Measurements from ENCODE around the gene APC2.
"Not testable (repeated sequence)": the region's sequence is repeated elsewhere in the genome, so short reads cannot be mapped to it uniquely, and the experiment has no call there.

Gene APC2

DNA sequence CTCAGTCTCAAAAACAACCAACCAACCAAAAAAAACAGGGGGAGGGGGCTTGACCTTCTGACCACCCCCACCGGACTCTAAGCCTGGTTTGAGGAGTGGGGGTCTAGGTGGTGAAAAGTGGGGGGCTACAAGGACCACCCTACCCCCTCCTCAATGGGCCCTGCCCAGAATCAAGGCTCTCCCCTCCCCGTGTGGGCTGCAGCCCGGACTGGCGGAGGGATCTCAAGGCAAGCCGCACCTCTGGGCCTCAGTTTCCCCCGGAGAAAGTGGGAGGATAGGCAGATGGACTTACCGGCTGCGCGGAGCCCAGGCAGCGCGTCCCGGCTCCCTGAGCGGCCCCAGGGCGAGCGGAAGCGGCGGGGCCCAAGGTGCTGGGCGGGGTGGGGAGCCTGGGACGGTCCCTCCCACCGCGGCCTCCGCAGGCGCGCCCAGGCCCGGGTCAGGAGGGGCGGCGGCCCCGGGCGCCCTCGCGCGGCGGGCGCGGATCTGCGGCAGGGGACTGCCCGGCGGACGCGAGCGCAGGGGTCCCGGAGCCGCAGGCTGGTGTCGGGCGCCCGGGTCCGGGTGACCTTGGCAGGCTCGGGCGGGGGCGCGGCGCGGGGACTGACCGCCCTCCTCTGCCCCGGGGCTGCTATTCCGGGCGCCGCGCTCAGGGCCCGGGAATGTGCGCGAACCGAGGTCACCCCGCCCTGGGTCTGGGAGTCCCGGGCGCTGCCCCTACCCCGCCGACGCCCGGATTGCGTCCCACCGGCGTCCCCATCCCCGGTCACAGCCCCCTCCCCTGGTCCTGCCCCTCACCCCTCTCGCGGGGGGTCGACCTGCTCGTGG, 63.0 kb downstream of the APC2 start, which contains the start of gene ADAMTSL5:
Gene ADAMTSL5 (minus strand): TSS at position 349 of the 828 bp plus-strand sequence. CDS start 2,076 bp downstream, outside the sequence.
- peak; percentile 8 for DNase-seq (ENCODE audit: low spot score)

DNA sequence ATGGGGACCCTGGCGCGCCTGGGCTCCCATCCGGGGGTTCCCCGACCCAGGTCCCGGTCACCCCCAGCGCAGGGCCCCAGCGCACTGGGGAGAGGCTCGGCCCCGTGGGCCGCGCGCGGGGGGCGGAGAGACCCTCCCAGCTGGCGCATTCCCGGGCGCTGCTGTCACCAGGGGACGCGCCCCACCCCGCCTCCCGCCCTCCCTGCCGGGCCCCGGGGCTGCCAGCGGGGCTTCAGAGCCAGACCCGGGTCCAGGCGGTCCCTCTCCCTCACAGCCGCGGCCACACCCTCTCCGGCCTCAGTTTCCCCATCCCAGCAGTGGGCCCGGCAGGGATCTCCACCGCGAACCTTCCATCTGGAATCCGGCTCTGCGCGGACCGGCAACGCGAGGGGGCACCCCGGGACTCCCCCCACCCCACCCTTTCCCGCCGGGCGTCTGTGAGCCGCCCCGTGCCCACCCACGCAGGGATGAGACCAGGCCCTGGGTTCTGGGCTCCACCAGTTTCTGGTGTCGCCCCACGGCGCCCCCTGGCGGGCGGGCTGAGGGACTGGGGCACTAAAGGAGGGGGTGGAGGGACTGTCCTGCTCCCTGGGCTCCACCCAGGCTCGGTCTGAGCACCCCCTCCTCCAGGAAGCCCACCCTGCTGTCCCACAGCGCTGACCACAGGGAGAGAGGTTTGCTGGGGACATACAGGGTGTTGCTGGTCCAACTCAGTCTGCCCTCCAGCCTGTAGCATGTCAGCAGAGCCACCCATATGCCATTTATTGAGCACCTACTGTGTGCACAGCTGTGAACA, 63.8 kb downstream of the APC2 start:
- DNase-seq (ENCODE audit: low spot score): peak; percentile 67

DNA sequence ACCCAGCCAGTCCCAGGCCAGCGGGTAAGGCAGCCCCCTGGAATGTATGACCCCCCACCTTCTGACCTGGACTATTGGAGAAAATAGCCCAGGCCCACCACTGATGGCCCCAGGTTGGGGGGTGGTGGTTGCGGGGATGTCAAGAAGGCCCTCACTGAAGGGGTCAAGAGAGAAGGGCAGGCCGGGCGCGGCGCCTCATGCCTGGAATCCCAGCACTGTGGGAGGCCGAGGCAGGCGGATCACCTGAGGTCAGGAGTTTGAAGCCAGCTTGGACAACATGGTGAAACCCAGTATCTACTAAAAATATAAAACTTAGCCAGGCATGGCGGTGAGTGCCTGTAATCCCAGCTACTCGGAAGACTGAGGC, 64.4 kb downstream of the APC2 start:
- no peak for DNase-seq (ENCODE audit: low spot score)

DNA sequence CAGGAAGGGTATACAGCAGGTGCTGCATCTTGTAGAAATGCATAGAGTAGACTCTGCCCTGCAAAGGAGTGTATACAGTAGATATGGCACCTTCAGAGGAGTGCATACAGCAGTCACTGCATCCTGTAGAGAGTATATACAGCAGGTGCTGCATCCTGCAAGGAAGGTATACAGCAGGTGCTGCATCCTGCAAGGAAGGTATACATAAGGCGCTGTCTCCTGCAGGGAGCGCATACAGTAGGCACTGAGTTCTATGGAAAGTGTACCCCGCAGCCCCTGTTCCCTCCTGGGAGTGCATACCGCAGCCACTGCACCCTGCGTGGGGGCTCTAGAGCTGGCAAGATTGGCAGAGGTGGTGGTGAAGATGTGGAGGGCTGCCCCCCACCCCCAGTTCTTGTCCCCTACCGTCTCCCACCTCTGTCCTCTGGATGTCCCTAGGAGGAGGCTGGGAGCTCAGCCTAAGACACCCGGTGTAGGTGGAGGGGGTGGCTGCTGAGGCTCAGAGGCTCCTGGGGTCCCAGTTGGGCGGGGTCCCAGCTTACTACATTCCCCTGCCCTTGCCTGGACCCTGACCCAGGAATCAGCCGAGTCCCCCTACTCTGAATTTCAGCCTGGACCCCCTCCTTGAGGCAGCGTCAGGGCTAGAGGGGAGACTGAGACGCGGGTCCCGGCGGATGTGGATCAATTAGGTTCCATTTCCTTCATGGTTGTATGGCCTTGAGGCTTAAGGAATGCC, 65.2 kb downstream of the APC2 start:
- DNase-seq (ENCODE audit: low spot score): no peak

DNA sequence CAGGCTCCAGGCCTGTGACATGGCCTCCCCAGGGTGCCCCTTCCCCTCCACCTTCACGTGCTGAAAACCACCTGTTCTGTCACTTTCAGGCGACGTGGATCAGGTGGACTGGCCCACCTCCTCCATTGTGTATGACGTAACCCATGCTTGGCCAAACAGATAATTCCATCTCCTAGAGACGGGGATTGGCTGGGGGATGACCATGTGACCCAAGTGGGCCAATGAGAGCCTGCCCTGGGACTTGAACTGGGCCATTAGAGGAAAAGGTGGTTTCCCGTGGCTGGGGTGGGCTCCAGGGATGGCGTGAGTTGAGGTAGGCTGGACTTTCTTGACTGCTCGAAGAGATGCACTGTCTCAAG, 66.5 kb downstream of the APC2 start:
- DNase-seq (ENCODE audit: low spot score): no peak

DNA sequence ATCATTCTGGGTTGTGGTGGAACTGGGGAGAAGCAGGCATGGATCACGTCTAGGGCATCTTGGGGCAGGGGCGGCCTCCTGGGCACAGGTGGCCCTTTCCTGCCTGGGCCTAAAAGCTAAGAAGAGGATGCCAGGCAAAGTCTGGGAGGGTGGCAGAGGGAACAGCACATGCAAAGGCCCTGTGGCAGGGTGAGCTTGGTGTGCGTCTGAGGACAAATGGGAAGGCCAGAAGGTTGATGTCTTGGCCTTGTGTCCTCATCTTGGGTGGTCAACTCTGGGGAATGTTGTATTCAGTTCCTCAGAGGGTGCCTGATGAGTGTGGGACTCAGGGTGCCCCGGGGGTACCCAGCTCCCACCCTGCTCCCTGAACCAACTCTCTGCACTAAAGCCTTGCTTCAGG, 68.5 kb downstream of the APC2 start:
- no peak for DNase-seq (ENCODE audit: low spot score)

DNA sequence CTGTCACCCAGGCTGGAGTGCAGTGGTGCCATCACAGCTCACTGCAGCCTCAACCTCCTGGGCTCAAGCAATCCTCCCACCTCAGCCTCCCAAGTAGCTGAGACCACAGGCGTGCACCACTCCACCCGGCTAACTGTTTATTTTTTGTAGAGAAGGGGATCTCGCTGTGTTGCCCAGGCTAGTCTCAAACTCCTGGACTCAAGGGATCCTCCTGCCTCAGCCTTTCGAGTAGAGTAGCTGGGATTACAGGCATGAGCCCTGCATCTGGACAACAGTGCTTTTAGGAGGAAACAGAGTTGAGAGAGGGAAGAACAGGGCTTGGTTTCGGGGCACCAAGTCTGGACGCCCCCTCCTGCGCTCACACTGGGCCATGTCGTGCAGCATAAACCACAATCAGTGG, 69.9 kb downstream of the APC2 start:
- not testable (repeated sequence) for DNase-seq (ENCODE audit: low spot score)

DNA sequence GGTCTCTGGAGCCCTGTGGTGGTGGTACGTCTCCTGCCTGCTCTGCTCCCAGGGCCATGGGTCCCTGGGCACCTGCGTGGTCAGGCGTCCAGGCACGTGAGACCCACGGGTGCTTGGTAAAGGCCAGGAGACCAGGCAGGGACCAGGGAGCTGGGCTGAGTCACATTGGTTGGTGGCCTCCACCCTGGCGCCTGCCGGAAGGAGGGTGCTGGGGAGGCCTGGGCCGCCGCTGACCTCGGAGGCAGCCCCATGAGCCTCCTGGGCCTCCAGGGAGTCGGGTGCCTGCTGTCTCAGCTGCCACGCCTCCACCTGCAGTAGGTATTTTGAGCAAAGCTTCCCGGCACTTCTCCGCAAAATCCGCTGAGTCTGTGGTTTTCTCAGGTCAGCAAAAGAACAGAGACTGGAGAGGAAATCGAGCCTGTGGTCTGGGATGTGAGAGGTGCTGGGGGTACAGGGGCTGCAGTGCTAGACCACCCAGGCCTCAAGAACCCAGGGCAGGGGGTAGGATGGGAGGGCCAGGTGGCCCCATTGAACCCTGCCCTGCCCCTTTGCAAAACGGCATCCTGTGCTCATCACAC, 70.4 kb downstream of the APC2 start:
- DNase-seq (ENCODE audit: low spot score): no peak

DNA sequence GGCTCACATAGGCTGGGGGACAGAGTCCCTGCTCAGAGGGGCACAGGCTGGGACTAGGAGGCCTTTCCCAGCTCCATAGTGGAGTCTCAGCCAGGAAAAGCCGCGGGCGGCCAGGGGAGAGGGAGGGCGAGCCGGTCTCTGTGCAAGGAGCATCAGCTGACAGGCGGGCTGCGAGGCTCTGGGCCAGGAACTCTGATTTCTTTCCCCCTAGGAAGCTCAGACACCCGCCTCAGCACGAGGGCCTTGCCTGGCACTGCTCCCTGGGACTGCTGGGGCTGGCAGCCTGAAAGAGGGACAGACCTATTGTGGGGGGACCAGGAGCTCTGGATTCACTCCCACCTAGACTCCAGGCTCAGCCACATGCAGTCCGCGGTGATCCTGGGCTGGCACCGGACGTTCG, 71.7 kb downstream of the APC2 start:
- DNase-seq (ENCODE audit: low spot score): no peak

DNA sequence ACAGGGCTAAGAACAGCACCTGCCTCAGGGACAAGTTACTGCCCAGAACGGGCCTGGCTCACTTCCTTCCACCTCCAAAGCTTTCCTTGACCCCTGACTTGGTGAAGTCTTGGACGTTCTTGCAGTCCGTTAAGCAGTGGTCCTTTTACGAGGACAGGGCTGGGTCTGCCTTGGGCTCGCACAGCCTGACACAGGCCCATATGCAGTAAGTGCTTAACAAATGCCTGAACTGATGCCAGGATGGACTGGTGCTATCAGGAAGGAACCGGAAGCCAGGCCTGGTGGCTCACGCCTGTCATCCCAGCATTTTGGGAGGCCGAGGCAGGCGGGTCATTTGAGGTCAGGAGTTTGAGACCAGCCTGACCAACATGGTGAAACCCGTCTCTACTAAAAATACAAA, 72.1 kb downstream of the APC2 start:
- no peak for DNase-seq (ENCODE audit: low spot score)

DNA sequence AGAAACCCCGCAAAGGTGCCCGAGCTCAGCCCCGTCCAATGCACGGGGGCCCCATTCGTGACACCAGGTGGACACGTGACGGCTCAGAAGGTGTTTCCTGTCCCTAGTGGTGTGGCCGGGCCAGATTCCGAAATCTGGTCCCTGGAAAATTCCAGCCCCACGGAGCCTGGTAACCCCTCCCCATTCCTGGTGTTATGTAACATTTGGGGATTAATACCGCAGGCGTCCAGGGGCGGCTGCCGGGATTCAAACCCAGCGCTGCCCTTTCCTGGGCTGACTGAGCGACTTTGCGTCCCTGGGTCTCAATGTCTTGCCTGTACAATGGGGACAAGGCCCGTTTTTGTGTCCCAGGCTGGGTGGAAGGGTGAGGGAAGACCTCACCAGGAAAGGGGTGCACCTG, 72.9 kb downstream of the APC2 start:
- no peak for DNase-seq (ENCODE audit: low spot score)
